Skeletal muscle tissue (tissue), 4 donors: ENCODE results near the gene MEF2A. TPM values are rescaled to one million over a fixed set of nuclear protein-coding genes. Genes with fewer than 3 reads are reported as not detected.
A peak's percentile ranks its signal among the peaks of the same experiment; 100 is the strongest.

ENCODE experiments used
- H3K27ac ChIP-seq: one replicate; pipeline ENCODE4 v1.7.0; 2013; ENCODE audit warnings: mild to moderate bottlenecking, low read depth, low read length, inconsistent platforms
- H3K27me3 ChIP-seq, 3 donors: one replicate each; pipeline ENCODE4 v1.7.0; 2013; ENCODE audit warnings: low read length in 3 of 3; ENCODE audit not compliant: control insufficient read depth in 3 of 3, insufficient read depth in 3 of 3
- H3K36me3 ChIP-seq, 3 donors: one replicate each; pipeline ENCODE4 v1.7.0; 2013; ENCODE audit warnings: low read length in 3 of 3; ENCODE audit not compliant: control insufficient read depth in 3 of 3, insufficient read depth in 3 of 3
- H3K4me1 ChIP-seq, 3 donors: one replicate each; pipeline ENCODE4 v1.7.0; 2013; ENCODE audit warnings: low read length in 3 of 3, mild to moderate bottlenecking in 3 of 3; ENCODE audit not compliant: control insufficient read depth in 3 of 3, insufficient read depth in 3 of 3
- H3K4me3 ChIP-seq, 3 donors: one replicate each; pipeline ENCODE4 v1.7.0; 2013; ENCODE audit warnings: low read length in 3 of 3
- H3K9ac ChIP-seq, 3 donors: one replicate each; pipeline ENCODE4 v1.7.0; 2013; ENCODE audit warnings: low read length in 3 of 3, mild to moderate bottlenecking in 3 of 3, moderate library complexity in 2 of 3, low read depth in 1 of 3
- H3K9me3 ChIP-seq, 3 donors: one replicate each; pipeline ENCODE4 v1.7.0; 2013; ENCODE audit warnings: low read length in 3 of 3; ENCODE audit not compliant: control insufficient read depth in 3 of 3
- total RNA-seq: library from RNA; depleted of rRNA; stranded (reverse); fragments of >200 nt; gene quantifications from one replicate; pipeline ENCODE4 v1.2.3, GENCODE V29; 2014
- donor health status: Osteomylitis.

Gene MEF2A
- total RNA-seq, 1 donor from 2014 or later, result 29.7 TPM

DNA sequence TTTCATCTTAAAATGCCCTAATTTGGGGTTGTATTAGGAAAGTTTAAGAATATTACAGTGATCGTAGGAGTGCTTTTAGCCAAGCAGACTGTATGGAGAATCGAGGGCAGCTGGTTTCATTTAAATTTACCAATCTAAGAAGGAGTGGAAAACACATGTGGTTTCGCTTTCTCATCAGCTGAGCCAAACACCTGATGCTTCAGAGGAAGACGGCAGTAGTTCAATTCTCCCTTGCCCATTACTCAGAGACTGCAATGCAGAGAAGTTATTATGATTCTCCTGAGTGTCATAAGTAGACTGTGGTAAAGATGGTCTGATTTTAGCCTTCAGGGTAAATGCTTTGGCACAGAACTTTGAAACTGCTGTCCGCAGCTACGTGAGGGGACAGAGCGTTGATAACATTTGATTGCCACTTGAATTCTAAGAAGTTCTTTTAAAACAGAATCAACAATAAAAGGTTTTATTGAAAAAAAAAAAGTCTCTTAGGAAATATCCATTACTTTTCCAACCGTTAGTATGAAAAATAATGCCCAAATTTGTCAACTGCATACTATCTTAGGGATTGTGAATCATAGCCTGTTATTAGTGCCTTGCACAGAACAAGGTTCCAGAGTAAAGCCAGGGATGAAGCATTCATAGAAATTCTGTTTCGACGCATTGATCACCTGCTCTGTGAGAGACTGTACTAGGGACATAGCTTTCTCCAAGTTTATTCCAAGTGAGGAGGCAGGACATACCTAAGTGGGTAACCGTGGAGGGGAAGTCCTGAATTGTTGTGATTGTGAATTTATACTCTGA lies 141.9 kb downstream of the MEF2A start:
- peaks cover 17 to 20% (median 20%) of the 10 kb centered on the region in 3 donors for H3K36me3 ChIP-seq
- H3K9ac ChIP-seq, result peak overlapping the region; percentile 25 to 57 (median 52)
- H3K4me3 ChIP-seq, result peak overlapping the region in 1 of 3 donors; percentile 8

DNA sequence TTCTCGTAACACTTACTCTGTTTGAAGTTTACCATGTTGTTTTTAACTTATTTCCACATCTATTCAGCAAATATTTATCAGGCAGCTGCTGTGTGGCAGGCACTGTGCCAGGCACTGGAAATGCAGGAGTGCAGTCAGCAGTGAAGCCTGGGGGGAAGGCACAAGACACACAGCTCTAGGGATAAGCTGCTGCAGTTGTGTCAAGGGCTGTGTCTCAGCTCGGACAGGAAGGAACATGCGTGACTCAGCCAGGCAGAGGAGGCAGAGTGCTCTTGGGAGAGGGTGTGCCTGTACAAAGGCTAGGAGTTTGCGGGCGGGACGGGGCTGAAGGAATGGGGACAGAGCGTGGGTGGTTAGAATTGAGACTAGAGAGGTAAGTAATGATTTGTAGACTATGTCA lies 142.8 kb downstream of the MEF2A start:
- Histone ChIP-seq H3K36me3 (peaks cover 21 to 26% (median 26%) of the 10 kb centered on the region in 3 donors), H3K4me3 (peak overlapping the region in 1 of 3 donors; percentile 4)

More for the DNA sequence above, 141.9 kb downstream of the MEF2A start:
- no peaks in the 10 kb centered on the region for H3K27me3 ChIP-seq
- H3K4me1 ChIP-seq, result peaks cover 43 to 54% (median 52%) of the 10 kb centered on the region in 3 donors
- H3K9me3 ChIP-seq, result no peaks in the 10 kb centered on the region
- peak overlapping the region; percentile 58 for H3K27ac ChIP-seq

DNA sequence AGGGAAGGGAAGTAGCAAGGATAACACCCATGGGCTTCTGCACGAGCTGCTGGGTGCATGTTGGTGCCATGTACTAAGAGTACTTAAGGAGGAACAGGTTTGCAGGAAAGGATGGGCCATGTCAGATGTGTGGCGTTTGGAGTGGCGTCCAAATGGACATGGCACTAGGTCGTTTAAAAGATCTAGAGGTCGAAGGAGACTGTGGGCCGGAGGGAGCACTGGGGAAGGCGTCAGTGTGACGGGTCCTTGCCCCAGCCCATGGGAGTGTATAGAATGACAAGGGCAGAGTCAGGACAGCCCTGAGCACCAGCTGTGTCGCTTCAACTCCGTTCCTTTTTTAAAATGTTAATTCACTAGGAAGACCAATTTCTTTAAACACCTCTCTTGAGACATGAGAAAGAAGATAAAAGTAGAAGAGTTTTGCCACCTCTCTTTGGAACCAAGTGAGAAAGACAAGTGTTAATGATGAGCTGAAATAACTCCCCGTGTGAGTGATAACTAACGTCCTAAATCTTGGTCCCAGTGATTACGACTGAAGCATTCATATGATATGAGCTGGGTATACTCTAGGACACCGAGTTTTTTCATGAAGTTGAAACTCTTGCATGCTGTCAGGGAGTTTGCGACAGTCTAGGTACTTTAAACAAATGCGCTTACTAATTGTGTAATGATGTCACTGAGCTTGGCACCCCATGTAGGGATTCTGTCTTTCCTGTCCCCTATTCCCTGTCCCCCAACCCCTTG lies 143.6 kb downstream of the MEF2A start:
- Histone ChIP-seq H3K4me1 (peaks cover 41 to 47% (median 43%) of the 10 kb centered on the region in 3 donors), H3K9me3 (no peaks in the 10 kb centered on the region), H3K4me3 (peak overlapping the region in 1 of 3 donors; percentile 6), H3K9ac (no peak overlapping the region), H3K27ac (peak overlapping the region; percentile 58), H3K36me3 (peaks cover 21 to 31% (median 28%) of the 10 kb centered on the region in 3 donors), H3K27me3 (no peaks in the 10 kb centered on the region)

More for the DNA sequence above, 142.8 kb downstream of the MEF2A start:
- Histone ChIP-seq H3K4me1 (peaks cover 43 to 53% (median 48%) of the 10 kb centered on the region in 3 donors), H3K9ac (peak overlapping the region in 2 of 3 donors; percentile 25 to 45), H3K27me3 (no peaks in the 10 kb centered on the region), H3K9me3 (no peaks in the 10 kb centered on the region), H3K27ac (peak overlapping the region; percentile 58)

DNA sequence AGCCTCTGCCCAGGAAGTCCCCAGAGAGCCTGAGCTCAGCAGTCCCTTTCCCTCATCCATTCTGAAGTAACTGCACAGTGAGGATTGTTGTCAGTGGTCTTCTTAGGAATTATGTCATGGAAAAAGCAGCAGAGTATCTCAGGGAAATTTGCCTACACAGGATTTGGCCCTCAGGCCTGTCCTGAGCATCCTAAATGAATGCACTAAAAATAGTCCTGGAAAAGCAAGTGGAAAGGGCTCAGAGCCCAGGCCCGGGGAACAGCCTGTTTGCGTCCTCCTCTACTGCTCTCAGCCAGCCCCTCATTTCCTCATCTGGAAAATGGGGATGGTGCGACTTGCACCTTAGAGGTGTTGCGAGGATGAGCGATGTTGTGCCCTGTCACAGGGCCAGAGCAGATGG lies 145.8 kb downstream of the MEF2A start:
- no peaks in the 10 kb centered on the region for H3K27me3 ChIP-seq
- peaks cover 24 to 41% (median 37%) of the 10 kb centered on the region in 3 donors for H3K36me3 ChIP-seq
- peak overlapping the region; percentile 6 for H3K27ac ChIP-seq

DNA sequence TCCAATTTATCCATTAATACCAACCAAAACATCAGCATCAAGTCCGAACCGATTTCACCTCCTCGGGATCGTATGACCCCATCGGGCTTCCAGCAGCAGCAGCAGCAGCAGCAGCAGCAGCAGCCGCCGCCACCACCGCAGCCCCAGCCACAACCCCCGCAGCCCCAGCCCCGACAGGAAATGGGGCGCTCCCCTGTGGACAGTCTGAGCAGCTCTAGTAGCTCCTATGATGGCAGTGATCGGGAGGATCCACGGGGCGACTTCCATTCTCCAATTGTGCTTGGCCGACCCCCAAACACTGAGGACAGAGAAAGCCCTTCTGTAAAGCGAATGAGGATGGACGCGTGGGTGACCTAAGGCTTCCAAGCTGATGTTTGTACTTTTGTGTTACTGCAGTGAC lies 146.6 kb downstream of the MEF2A start:
- H3K4me1 ChIP-seq, result peaks cover 49 to 53% (median 51%) of the 10 kb centered on the region in 3 donors
- no peak overlapping the region for H3K27ac ChIP-seq
- no peaks in the 10 kb centered on the region for H3K27me3 ChIP-seq
- H3K36me3 ChIP-seq, result peaks cover 24 to 37% (median 35%) of the 10 kb centered on the region in 3 donors
- H3K4me3 ChIP-seq, result no peak overlapping the region
- no peaks in the 10 kb centered on the region for H3K9me3 ChIP-seq
- H3K9ac ChIP-seq, result no peak overlapping the region

More for the DNA sequence above, 145.8 kb downstream of the MEF2A start:
- peaks cover 44 to 51% (median 47%) of the 10 kb centered on the region in 3 donors for H3K4me1 ChIP-seq
- H3K9me3 ChIP-seq, result no peaks in the 10 kb centered on the region
- H3K4me3 ChIP-seq, result no peak overlapping the region
- H3K9ac ChIP-seq, result peak overlapping the region in 2 of 3 donors; percentile 4 to 7

DNA sequence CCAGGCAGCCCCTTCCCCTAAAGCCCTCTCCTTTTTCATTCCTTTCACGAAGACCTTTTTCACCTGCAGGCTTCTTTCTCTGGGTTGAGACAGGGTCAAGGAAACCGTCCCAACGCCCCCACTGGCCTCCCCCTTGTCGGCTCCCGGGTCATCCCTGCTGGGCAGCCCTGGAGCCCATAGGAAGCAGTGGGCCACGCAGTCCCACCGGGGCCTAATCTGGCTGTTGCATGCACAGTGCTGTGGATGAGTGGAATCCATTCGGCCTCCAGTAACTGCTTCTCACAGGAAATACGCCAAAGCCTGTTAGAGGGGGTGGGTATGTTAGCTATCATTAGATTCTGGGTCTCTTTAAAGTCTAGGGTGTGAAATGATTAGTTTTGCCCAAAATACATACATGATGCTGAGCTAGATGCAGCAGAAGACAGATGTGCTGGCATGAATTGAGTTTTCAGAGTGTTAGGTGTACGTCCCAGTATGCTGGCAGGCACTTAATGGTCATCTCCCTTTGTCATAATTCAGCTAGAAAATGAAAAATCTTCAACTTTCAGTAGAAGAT lies 150.8 kb downstream of the MEF2A start:
- peaks cover 42 to 52% (median 46%) of the 10 kb centered on the region in 3 donors for H3K4me1 ChIP-seq
- H3K27ac ChIP-seq, result peak overlapping the region; percentile 34
- H3K9me3 ChIP-seq, result no peaks in the 10 kb centered on the region
- no peaks in the 10 kb centered on the region for H3K27me3 ChIP-seq
- H3K9ac ChIP-seq, result peak overlapping the region in 2 of 3 donors; percentile 1 to 45
- peaks cover 15 to 25% (median 22%) of the 10 kb centered on the region in 3 donors for H3K36me3 ChIP-seq
- H3K4me3 ChIP-seq, result peak overlapping the region in 1 of 3 donors; percentile 6

GRCh38 chr15:99717161-99718009 lies 151.6 kb downstream of the MEF2A start:
- H3K9me3 ChIP-seq, result no peaks in the 10 kb centered on the region
- peak overlapping the region in 2 of 3 donors; percentile 24 to 38 for H3K4me3 ChIP-seq
- no peaks in the 10 kb centered on the region for H3K27me3 ChIP-seq
- H3K36me3 ChIP-seq, result peaks cover 10 to 22% (median 20%) of the 10 kb centered on the region in 3 donors
- H3K27ac ChIP-seq, result peak overlapping the region; percentile 34
- peaks cover 39 to 54% (median 45%) of the 10 kb centered on the region in 3 donors for H3K4me1 ChIP-seq
- H3K9ac ChIP-seq, result peak overlapping the region in 2 of 3 donors; percentile 33 to 50

GRCh38 chr15:99718421-99718820 lies 152.6 kb downstream of the MEF2A start:
- Histone ChIP-seq H3K36me3 (peaks cover 3 to 15% (median 11%) of the 10 kb centered on the region in 3 donors), H3K9me3 (no peaks in the 10 kb centered on the region), H3K4me1 (peaks cover 39 to 55% (median 45%) of the 10 kb centered on the region in 3 donors), H3K9ac (no peak overlapping the region), H3K4me3 (no peak overlapping the region), H3K27me3 (no peaks in the 10 kb centered on the region), H3K27ac (peak overlapping the region; percentile 34)

DNA sequence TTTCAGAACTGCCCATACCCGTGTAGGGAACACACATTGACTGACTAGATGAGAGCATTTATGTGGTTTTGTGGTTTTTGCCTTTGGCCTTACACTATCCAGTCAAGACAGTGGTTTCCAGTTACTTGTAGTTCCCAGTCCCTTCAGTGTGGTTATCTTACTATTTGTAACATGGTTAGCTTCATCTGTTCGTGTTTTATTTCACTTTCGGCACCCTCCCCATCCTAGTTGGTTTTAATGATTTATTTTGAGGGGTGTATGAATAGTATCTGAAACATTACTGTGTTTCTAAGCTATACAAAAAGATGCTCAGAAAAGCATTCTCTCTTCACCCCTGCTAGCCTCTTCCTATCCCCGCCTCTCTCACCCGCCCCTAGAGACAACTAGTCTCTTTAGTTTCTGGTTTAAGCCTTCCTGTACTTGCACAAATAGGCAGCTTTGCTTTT lies 153.3 kb downstream of the MEF2A start:
- Histone ChIP-seq H3K27me3 (no peaks in the 10 kb centered on the region), H3K9me3 (no peaks in the 10 kb centered on the region), H3K4me1 (peaks cover 39 to 56% (median 45%) of the 10 kb centered on the region in 3 donors), H3K4me3 (no peak overlapping the region), H3K36me3 (peaks cover 3 to 12% (median 11%) of the 10 kb centered on the region in 3 donors), H3K9ac (no peak overlapping the region), H3K27ac (peak overlapping the region; percentile 34)
